GM20000 (cell line): ENCODE data around the gene SLC12A2.

Experiments
- DNase-seq: peaks from one replicate; pipeline ENCODE4 v3.0.0; 2012; ENCODE audit warnings: low spot score
- CTCF ChIP-seq: IDR thresholded peaks from 2 replicates; pipeline ENCODE4 v1.5.1; 2012; ENCODE audit warnings: mild to moderate bottlenecking, control low read depth; ENCODE audit errors: extremely low read depth, missing control alignments

SLC12A2 gene

GRCh38 chr5:128097781-128098180 is 14.2 kb downstream of the SLC12A2 start:
- TF ChIP-seq CTCF, result no peak
- DNase-seq, result no peak

DNA sequence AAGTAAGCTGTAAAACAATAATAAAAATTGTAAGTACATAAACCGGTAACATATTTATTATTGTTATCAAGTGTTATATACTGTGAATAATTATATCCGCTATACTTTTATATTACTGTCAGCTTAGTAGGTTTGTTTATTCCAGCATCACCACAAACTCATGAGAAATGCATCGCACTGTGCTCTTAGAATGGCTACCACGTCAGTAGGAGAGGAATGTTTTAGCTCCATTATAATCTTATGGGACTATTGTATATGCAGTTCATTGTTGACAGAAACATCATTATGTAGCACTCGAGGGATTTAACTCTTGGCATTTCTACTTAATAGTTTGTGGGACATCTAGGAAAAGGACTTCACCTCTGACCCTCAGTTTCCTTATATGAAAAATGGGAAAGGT is 16.4 kb downstream of the SLC12A2 start:
- no peak for TF ChIP-seq CTCF
- no peak for DNase-seq

- DNase-seq, result no peak
- no peak for TF ChIP-seq CTCF
Measured at GRCh38 chr5:128100860-128101557, 17.4 kb downstream of the SLC12A2 start.

DNA sequence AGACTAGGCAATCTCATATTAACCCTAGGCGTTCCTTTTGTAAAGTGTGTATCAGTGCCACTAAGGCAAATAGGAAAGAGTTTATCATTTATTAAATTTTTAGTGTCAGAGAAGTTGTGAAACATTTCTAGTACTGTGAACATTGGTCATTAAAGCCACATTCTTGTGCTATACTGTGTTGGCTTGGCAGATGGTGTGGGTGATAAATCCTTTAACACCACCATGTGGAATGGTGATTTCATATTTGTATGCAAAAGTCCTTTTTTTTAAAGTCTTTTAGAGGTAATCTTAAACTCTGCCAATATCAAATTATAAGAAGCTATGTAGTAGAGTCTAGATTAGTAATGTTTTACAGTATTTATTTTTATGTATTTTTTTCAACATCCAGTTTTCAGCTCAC is 18.1 kb downstream of the SLC12A2 start:
- no peak for TF ChIP-seq CTCF
- no peak for DNase-seq

DNA sequence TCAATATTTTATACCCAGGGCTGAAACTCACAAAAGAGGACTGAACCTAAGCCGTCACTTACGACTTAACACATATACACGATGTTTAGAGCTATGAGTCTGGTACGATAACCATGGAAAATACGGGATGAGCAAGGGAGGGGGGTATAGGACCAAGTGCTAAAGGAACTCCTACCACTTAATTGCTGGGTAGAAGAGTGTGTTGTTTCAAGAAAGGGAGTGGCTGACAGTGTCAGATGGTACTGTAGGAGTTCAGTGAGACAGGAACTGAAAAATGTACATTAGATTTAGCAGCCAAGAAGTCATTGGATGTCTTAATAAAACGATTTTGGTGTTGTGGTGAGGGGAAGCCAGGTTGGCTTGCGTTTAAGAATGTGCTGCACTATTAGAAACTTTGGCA is 21.6 kb downstream of the SLC12A2 start:
- no peak for DNase-seq
- TF ChIP-seq CTCF, result no peak

GRCh38 chr5:128109138-128109537 is 25.6 kb downstream of the SLC12A2 start:
- DNase-seq, result no peak
- TF ChIP-seq CTCF, result no peak

- TF ChIP-seq CTCF, result no peak
- no peak for DNase-seq
Measured at GRCh38 chr5:128109766-128110165, 26.2 kb downstream of the SLC12A2 start.
